NCI-H510A (cell line): ENCODE measurements around the gene IL1B.
"Not testable (repeated sequence)": the region's sequence is repeated elsewhere in the genome, so short reads cannot be mapped to it uniquely, and the experiment has no call there.

Source experiments
- DNase-seq: peaks from one replicate; lab custom pipeline; 2025; lab: John Stamatoyannopoulos, UW

The IL1B gene

GRCh38 chr2:112836695-112837117 is at the start of gene IL1B:
Gene IL1B (minus strand): TSS chr2:112836779. CDS start chr2:112836229, 550 bp downstream.
- DNase-seq: no peak

- DNase-seq: no peak
These were observed 49.7 kb upstream of the IL1B start for GRCh38 chr2:112886291-112886690.

GRCh38 chr2:112885506-112885902 is 48.9 kb upstream of the IL1B start:
- DNase-seq: no peak

DNA sequence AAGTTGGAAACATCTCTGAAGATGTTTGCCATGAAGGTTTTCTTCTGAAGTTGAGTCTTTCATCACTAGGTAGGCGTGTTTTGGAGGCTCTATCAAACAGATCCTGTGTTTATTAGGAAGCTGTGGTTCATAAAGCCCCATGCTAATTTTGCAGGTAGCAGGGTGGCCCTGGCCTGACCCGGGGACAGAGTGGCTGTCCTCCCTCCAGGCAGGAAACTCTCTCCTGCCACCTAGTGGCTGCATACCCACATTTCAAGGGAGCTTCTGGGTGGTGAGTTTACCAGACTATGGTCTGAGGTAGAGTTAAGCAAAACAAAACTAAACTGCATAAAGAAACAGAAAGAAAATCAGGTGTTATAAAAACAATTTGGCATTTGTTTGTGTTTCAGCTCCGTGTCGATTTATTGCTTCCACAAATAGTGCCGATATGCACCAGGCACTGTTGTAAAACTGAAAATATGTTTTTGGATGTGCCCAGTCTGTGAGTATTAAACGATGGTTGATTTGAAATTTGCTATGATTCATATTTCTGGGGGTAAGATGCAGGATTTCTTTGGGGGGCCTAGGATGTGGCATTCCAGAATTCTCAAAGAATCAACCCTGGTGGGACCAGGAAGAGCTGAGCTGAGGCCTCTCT is 48.4 kb upstream of the IL1B start:
- DNase-seq: no peak

GRCh38 chr2:112883669-112884068 is 47.1 kb upstream of the IL1B start:
- no peak for DNase-seq

- DNase-seq: no peak
These were observed 44.8 kb upstream of the IL1B start for GRCh38 chr2:112881217-112881985.

- DNase-seq: no peak
These were observed 44.1 kb upstream of the IL1B start for GRCh38 chr2:112880696-112881095.

DNA sequence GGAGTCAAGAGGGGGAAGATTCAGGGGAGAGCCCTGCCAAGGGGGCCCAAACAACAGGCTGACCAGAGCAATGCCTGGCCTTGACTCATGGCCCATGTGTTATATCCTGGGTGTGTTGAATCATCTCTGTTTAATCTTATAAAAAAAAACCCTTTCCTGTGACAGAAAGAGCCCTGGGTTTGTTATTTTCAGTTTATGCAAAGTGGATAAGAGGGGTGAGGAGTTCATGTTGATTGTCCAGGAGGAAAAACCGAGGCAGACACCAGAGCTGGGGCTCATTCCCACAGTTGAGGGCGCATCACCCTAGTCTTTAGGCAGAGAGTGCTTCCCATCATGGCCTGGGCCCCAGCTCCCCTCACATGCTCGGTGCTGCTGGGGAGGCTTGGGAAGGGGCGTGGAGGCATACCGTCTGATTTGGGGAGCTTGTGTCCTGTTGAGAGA is 43.5 kb upstream of the IL1B start:
- DNase-seq: no peak

DNA sequence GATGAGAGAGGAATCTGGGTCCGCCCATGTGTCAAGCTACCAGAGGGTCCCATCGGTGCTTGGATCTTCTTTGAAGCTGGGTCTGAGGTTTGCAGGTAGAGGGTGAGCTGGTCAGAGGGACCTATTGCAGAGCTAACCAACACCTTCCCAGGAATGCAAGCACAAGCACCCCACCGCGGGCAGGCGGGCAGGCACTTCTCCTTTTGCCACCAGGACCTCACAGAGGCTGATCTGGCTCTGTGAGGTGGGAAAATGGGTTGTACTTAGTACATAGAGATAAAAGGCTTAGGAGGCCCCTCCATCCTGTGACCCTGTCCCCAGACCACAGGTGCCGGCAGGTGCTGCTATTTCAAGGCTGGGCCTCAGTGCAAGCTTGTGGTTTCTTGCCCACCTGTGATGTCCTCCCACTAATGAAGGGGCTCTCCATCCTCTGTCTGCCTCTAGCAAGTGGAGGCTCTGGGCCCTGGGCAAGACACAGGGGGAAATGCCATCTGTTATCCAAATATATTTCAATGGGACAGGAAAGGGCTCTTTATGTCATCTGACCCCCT is 43.0 kb upstream of the IL1B start:
- DNase-seq: no peak

GRCh38 chr2:112877423-112877822 is 40.8 kb upstream of the IL1B start:
- no peak for DNase-seq

- no peak for DNase-seq
These were observed 40.4 kb upstream of the IL1B start for GRCh38 chr2:112876971-112877361.

DNA sequence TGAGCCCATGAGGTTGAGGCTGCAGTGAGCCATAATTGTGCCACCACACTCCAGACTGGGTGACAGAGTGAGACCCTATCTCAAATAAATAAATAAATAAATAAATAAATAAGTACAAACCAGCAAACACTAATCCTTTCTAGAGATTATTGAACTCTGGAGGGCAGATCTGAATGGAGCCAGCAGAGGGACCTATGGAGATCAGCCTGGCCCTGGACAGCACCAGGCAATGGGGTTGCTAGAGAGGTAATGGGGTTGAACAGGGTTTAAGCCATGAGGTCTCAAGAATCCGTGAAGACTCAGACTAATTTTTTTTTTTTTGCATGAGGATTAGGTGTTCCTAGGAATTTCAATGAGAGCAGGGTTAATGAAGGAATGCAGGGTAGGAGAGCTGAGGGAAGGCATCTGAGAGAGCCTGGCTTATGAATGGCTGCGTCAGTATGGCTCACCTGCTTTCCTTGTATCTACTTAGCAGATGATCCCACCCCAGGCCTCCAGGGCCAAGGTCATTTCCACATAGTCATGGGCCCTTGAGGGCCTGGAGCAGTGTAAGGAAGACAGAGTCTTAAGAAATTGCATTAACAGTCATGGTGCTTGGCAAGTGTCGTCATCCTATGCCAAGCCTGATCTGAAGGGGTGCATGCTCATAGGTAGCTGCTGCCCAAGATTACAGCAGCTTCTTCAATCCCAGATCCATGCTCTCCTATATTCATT is 39.8 kb upstream of the IL1B start:
- DNase-seq: no peak

DNA sequence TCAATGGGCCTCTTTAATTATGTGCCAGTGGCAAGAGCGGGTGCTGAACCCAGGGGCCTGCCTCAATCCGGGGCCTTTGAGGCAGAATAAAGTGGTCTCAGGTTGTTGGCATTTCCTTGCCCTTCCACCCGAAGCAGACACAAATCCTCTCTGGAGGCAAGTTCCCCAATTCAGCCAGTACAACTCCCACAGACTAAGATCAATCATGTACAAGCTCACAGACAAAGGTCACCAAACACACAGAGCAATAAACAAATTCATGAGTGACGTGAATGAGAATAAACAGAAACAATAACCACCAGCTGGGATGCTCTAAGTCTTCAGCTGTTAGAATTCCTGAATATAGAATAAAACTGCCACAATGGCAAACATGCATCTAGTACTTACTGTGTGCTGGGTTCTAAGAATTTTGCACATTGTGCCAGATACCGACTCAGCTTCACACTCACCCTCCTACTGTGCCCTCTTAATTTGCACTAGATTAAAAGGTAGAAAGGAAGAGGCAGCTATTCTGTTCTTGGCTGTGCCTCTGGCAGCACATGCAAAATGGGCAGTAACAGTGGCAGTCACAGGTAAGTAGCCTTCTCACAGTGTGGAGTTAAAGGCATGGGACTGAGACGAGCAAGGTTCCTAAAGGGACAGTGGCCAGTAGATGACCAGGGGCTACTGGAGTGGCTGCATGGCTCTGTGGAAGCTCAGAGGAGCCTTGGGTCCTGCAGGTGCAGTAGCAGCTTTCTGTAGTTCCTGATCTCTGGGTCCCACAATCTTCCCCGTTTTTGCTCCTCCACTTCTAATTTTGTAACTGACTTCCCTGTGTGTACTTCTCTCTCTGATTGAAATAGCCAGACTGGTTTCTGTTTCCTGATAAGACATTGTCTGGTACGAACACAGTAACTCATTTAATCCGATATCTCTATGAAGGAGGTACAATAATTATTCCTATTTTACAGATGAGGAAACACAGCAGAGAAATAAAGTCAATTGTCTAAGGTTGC is 34.6 kb upstream of the IL1B start:
- no peak for DNase-seq

GRCh38 chr2:112869258-112869842 is 32.8 kb upstream of the IL1B start:
- DNase-seq: peak; percentile 41

DNA sequence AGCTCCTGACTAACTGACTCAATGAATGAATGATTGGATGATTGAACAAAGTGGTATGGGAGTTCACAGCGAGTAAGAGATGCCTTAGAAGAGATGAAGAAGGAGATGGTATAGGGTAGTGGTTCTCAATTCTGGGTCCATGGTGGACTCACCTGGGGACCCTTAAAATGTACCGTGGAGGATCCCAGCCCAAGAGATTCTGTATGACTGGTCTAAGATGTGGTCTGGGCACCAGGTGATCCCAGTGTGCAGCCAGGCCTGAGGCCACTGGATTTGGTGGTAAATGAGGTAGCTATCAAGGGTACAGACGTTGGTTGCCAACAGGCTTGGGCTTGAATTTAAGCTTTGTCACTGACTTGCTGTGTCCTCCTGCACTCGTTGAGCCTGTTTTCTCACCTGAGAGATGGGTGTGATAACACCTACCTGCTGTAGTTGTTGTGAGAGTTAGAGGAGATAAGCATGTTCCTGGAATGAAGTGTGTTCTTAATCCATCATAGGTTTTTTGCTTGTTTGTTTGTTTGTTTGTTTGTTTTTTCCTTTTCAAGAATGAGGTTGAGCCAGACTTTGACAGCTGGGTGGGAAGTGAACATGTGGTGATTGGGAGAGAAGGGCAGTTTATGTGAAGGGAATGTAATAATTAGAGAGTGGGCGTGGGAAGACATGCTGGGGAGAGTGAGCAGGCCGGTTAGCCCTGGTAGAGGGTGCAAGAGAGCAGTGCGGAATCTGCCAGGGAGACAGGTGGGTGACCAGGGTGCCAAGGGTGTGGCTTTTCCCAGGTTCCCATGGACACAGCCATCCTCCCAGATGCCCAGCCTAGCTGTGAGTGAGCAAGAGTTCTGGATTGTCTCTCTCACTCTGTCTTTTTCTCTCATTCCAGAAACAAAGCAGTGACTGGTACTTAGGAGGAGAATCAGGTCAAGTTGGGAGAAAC is 31.4 kb upstream of the IL1B start:
- no peak for DNase-seq

- no peak for DNase-seq
These were observed 29.7 kb upstream of the IL1B start for GRCh38 chr2:112866128-112866835.

DNA sequence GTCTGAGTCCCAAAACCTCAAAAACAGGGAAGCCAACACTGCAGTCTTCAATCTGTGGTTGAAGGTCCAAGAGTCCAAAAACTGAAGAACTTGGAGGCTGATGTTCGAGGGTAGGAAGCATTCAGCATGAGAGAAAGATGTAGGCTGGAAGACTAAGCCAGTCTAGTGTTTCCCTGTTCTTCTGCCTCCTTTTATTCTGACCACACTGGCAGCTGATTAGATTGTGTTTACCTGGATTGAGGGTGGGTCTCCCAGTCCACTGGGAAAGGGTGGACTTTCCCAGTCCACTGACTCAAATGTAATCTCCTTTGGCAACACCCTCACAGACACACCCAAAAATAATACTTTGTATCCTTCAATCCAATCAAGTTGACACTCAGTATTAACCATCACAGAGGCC is 27.5 kb upstream of the IL1B start:
- no peak for DNase-seq

- DNase-seq: not testable (repeated sequence)
These were observed 23.0 kb upstream of the IL1B start for GRCh38 chr2:112859406-112860183.
